Ramos (cell line): Measurements from ENCODE around the gene C11orf54.

ENCODE experiments used
- in situ Hi-C: fragments of 300-500 bp; cut with MboI; formaldehyde crosslinking; loops from one replicate; pipeline ENCODE4 v1.14.3; 2022; ENCODE audit warnings: low sequenced_read_pairs; ENCODE audit not compliant: unreplicated experiment

C11orf54 gene

GRCh38 chr11:93741094-93741881, at the start of gene C11orf54, which contains the start of gene TAF1D:
C11orf54 (plus strand) TSS chr11:93741672; CDS start chr11:93747394, 5,722 bp downstream.
TAF1D (minus strand) TSS chr11:93741495; CDS start chr11:93739304, 2,191 bp downstream.
- in situ Hi-C loops = no loop called here

GRCh38 chr11:93694109-93694508, 47.4 kb upstream of the C11orf54 start:
- in situ Hi-C loops = loop anchor here (25.0 kb wide), 1 partner anchor 793 kb away; the partner anchor contains the start of genes ANKRD49 and MRE11

GRCh38 chr11:93694557-93694956, 46.9 kb upstream of the C11orf54 start:
- in situ Hi-C loops = loop anchor here (25.0 kb wide), 1 partner anchor 793 kb away; the partner anchor contains the start of genes ANKRD49 and MRE11

GRCh38 chr11:93697611-93698010, 43.9 kb upstream of the C11orf54 start:
- in situ Hi-C loops = loop anchor here (25.0 kb wide), 1 partner anchor 790 kb away; the partner anchor contains the start of genes ANKRD49 and MRE11

GRCh38 chr11:93700830-93701229, 40.6 kb upstream of the C11orf54 start:
- in situ Hi-C loops = no loop called here

- in situ Hi-C loops = no loop called here
Measured at GRCh38 chr11:93704237-93704636, 37.2 kb upstream of the C11orf54 start.

GRCh38 chr11:93710239-93710638, 31.2 kb upstream of the C11orf54 start:
- in situ Hi-C loops = no loop called here

GRCh38 chr11:93712678-93713077, 28.8 kb upstream of the C11orf54 start:
- in situ Hi-C loops = no loop called here

- in situ Hi-C loops = no loop called here
Measured at GRCh38 chr11:93715797-93716396, 25.6 kb upstream of the C11orf54 start.

- in situ Hi-C loops = no loop called here
Measured at GRCh38 chr11:93717501-93717900, 24.0 kb upstream of the C11orf54 start.

- in situ Hi-C loops = no loop called here
Measured at GRCh38 chr11:93718057-93718563, 23.4 kb upstream of the C11orf54 start.

GRCh38 chr11:93719310-93719709, 22.2 kb upstream of the C11orf54 start:
- in situ Hi-C loops = no loop called here

- in situ Hi-C loops = no loop called here
Measured at GRCh38 chr11:93720522-93720921, 20.9 kb upstream of the C11orf54 start.

GRCh38 chr11:93724089-93724488, 17.4 kb upstream of the C11orf54 start:
- in situ Hi-C loops = no loop called here

- in situ Hi-C loops = no loop called here
Measured at GRCh38 chr11:93727985-93728791, 13.3 kb upstream of the C11orf54 start.

- in situ Hi-C loops = no loop called here
Measured at GRCh38 chr11:93728792-93729128, 12.7 kb upstream of the C11orf54 start.

- in situ Hi-C loops = no loop called here
Measured at GRCh38 chr11:93729129-93729616, 12.3 kb upstream of the C11orf54 start.

- in situ Hi-C loops = no loop called here
Measured at GRCh38 chr11:93730108-93731107, 11.1 kb upstream of the C11orf54 start.

GRCh38 chr11:93732237-93732892, 9.1 kb upstream of the C11orf54 start:
- in situ Hi-C loops = no loop called here
